ENCODE results near the gene LMBR1.

Gene LMBR1

DNA sequence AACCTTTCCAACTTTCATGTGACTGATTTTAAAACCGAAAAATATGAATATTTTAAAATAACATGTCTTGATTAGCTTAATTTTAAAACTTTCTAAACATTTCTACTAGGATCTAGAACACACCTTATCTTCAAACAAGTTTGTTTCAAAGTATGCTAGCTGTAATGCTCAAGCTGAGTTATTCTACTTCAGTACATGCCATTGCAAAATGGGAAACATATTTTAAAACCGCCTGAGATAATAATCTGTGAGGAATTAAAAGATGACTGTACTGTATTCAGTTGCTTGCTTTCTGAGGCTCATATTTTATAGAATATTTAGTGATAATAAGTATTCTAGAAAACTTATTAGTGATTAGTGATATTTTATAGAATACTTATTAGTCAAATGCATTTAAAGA lies 99.6 kb downstream of the LMBR1 start:
- no peak for DNase-seq (ENCODE audit: low read depth in 2 of 2)

DNA sequence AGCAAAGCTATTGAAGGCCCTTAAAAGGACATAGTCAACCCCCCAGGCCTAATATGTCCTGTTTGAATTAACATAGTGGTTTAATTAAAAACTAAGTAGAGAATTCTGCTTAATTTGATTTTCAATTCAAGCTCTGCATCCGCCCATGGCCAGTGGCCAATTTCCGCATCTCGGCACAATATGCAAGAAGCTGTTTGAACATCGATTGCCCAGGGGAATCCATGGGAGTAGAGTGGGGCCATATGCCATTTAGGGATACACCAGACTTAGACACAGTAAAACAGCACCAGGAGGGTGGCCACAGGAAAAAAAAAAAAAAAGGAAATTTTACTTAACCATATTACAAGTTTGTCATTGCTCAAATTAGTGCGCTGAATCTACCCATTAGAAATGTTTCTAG lies 100.4 kb downstream of the LMBR1 start:
- no peak for DNase-seq (ENCODE audit: low read depth in 2 of 2)

DNA sequence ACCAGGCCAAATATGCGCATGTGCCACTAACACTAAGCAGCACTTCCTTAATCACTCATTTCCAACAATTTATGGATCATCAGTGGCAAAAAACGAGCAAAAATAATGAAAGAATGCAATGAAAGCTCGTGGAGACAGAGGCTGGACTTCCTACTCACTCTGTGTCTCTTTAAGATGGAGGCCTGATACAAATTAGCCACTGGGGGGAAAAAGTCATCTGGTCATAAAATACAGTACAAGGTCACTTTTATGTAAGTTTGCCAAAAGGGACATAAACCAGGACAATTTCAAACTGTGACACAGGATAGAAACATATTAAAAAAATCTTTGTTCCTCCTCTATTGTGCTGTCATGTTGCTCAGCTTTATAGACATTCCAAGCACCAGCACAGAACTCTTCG lies 101.7 kb downstream of the LMBR1 start:
- no peak for DNase-seq (ENCODE audit: low read depth in 2 of 2)

DNA sequence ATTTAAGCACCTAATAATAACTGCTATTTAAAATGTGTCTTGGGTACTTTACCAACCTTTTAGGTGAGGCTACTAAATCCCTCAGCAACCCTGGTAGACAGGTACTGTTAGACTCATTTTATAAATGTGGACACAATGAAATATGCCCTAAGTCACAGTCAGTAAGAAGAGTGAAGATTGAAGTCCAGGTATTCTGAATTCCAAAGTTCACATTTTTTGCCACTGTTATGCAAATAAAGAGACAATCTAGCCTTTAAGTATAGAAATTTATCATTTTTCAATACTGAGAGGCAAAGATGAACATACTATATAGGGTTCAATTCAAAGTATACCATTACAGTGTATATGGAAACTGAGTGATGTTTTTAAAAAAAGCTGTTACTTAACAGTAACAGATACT lies 102.7 kb downstream of the LMBR1 start:
- no peak for DNase-seq (ENCODE audit: low read depth in 2 of 2)

DNA sequence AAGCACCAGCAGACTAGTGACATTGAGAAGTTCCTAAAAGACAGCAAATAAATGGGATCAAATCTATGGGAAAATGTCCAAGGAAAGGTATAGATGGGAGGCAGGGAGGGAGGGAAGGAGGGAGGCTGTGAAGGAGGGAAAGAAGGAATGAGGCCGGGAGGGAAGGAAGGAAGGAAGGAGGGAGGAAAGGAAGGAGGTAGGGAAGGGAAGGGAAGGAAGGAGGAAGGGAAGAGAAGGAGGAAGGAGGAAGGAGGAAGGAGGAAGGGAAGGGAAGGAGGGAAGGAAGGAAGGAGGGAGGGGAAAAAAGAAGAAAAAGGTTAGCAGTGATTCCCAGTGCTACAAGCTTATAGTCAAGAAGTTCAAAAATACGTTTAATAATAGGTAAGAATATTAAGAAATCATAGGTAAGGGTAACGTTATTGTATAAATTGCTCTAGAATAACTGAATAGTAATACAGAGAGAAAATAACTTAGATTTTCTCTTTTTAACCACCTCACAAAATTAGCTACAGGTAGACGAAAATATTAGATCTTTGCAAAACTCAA lies 106.9 kb downstream of the LMBR1 start:
- DNase-seq (ENCODE audit: low read depth in 2 of 2), result no peak

DNA sequence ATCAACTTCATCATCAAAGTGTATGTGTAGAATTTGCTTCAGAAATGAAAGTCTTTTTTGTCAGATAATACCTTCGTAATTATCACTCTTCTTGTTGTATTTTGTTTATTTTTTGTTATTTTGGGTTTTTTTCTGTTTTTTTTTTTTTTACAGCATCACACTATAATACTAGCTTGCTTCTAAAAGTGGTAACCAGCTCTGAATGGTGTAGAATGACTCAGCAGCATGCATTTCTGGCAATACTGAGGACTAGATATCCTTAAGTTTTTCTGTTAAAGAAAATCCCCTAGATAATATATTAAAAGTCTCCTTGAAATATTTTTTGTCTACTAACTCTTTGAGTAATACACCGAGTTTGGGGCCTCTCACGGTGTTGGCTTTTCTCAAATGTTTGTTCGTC lies 109.1 kb downstream of the LMBR1 start:
- DNase-seq (ENCODE audit: low read depth in 2 of 2), result no peak

DNA sequence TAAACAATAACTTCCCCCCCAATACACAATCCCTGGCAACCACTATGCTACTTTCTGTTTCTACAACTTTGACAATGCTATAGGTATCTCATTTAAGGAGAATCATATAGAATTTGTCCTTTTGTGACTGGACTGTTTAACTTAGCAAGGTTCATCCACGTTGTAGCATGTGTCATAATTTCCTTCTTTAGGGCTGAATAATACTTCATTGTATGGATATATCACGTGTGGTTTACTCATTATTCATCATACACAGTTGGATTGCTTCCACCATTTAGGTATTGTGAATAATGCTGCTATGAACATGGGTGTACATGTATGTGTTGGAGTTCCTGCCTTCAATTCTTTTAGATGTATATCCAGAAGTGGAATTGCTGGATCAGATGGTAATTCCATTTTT lies 111.0 kb downstream of the LMBR1 start:
- DNase-seq (ENCODE audit: low read depth in 2 of 2), result no peak

DNA sequence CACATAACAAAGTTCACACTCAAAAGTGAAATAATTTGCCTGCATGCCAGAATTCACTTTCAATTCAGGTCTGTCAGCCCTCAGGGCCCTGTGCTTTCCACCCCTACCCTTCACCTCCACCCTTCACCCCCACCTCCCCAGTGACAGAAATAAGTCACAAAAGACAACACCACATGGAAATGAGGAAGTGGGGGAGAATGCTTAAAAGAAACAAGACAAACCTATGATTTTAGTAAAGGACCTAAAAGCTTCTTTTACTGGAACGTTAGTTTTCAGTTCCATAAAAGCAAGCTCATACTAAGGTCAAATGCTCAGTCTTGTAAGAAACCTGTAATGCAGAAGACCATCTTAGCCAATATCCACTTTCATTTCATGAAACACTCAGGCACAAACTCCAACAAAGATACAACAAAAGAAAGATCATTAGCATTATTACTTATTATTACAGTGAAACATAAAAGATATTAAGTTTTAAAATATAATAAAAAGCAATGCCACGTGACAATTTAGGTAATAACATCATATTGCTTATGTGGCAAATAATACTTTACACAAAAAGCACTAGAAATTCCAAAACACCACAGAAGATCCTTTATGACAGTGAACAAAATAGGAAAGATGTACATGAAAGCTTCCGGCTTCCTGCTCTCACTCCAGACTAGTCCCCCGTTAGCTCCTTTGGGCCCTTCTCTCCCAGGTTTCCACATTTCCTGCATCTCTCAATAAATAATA lies 112.1 kb downstream of the LMBR1 start:
- no peak for DNase-seq (ENCODE audit: low read depth in 2 of 2)

DNA sequence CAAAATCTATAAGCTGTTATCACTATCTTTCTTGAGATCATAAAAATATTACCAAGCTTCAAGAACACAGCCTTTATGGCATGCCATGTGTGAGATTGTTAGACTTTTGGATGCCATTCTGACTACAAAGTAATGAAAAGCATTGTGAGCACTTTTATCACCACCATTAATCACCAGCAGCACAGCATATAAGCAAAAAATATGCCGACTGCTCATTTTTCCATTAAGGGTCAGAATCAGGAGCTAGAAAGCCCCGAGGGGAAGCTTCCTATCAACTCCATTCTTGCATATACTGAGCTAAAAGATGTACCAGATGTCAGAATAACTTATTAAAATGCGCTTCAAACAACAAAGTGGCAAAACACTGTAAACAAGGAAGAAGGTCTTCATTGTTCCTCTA lies 114.3 kb downstream of the LMBR1 start:
- DNase-seq (ENCODE audit: low read depth in 2 of 2), result no peak

DNA sequence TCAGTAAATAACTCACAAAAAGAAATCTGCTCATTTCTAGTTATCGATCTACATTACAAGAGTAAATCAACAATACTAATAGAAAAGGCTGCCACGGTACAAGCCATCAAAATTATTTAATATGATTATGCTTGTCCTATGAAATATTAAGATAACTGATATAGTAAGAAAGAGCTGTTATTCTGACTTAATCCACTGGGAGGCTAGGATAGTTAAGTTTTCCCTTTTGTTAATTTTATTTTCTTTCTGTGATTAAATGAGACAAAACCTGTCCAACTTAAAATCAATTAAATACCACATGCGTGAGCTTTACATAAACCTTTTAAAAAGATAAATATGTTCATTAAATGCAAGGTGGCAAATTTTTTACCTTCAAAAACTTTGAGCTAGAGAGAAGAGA lies 114.8 kb downstream of the LMBR1 start:
- DNase-seq (ENCODE audit: low read depth in 2 of 2), result no peak

DNA sequence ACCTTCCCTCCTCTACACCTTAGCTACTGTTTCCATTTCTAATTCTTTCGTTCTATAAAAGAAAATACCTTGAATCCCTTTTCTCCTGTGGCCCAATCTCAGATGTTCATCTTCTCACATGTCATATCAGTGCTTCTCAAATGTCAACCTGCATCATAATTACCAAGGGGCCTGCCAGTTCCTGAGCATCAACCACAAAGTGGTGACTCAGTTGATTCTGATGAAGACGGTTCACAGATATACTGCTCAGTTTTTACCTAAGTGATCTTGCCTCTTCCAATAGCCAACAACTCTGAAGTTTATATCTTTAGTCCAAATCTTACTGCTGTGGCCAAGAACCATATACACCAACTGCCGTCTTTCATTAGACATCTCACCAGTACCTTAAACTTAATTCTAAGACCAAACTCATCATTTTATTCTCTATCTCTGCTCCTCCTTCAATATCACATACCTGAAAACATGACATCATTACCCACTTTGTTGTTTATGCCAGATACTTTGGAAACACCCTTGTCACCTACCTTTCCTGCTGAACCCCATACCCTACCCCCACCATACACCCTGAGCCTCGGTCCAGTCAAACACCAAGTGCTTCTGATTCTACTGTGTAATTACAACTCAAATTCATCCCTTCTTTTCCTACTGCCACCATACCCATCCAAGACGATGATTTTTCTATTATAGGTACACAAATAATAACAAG lies 115.5 kb downstream of the LMBR1 start:
- DNase-seq (ENCODE audit: low read depth in 2 of 2), result no peak

DNA sequence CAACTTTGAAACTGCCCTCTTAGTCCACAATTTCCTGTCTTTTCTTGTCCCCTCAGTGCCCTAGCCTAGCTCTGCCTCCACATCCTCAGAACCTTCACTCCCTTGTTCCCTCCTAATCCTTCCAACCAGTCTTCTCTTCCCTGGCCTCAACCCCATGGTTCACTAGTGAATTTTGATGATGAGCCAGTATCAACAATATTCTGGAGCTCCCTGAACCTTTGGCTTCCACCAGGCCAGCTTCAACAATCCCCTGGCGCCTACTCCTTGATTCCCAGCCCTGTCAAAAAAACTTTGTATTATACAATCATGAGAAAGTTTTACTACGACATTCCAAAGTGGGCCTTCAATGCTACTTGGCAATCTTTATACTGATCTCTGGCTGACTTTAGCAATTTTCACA lies 116.5 kb downstream of the LMBR1 start:
- no peak for DNase-seq (ENCODE audit: low read depth in 2 of 2)

DNA sequence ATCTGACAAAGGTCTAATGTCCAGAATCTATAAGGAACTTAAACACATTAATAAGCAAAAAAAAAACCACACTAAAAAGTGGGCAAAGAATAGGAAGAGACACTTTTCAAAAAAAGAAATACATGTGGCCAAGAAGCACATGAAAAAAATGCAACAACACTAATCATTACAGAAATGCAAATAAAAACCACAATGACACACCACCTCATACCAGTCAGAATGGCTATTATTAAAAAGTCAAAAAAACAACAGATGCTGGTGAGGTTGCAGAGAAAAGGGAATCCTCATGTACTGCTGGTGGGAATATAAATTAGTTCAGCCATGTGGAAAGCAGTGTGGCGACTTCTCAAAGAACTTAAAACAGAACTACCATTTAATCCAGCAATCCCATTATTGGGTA lies 119.0 kb downstream of the LMBR1 start:
- DNase-seq (ENCODE audit: low read depth in 2 of 2), result no peak

DNA sequence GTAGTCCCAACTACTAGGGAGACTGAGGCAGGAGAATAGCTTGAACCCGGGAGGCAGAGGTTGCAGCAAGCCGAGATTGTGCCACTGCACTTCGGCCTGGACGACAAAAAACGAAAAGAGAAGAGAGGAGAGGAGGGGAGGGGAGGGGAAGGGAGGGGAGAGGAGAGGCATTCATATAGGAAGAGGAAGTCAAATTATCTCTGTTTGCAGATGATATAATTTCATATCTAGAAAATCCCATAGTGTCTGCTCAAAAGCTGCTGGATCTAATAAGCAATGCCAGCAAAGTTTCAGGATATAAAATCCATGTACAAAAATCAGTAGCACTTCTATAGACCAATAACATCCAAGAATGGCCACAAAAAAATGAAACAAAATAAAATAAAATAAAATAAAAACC lies 120.3 kb downstream of the LMBR1 start:
- DNase-seq (ENCODE audit: low read depth in 2 of 2), result no peak

DNA sequence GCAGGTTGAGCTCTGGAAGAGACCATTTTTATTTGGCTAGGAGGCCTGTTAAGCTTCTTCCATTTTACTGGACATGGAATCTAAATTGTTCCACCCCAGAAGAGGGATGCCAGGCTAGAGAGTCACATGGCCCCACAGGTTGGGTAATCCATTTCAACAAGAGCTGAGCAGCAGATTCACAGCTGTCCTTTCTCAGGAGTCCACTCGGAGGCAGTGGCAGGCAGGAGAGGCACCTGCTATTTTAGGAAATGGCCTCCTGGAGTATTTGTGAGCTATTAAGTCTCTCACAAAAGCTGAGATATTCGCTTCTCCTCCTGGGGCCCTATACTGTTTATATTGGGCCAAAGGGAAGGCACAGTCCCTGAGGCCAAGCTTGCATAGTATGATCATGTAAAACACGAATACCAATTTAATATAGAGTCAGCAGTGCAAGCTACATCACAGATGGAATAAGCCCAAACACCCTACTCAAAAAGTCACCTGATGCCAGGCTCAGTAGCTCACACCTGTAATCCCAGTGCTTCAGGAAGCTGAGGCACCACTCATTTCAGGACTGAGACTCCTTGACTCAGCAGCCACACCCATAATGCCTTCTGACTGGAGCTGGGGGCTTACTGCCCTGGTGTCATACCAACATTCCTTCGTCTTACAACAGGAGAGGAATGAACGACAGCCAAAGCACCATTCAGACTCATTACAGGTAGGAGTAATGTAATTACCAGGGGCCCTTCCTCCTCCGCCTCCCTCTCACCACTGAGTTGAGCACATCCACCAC lies 124.1 kb downstream of the LMBR1 start:
- DNase-seq (ENCODE audit: low read depth in 2 of 2), result no peak

DNA sequence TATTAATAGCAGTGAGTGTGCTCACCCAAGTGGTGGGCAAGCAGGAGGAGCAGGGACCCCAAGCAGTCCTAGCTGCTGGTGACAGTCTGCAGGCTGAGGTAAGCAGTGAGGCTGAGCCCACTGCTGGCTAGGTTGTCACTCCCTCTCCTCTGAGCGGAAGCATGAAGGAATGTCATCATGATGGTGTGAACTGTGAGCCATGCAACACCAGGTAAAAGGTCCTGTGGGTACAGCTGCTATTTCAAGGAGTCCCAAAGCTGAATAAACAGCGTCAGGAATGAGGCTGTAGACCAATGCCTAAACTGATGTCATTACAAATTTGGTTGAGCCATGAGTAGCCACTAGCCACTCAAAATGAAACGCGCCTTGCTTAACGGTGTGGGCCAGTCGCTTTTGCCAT lies 126.3 kb downstream of the LMBR1 start:
- no peak for DNase-seq (ENCODE audit: low read depth in 2 of 2)

DNA sequence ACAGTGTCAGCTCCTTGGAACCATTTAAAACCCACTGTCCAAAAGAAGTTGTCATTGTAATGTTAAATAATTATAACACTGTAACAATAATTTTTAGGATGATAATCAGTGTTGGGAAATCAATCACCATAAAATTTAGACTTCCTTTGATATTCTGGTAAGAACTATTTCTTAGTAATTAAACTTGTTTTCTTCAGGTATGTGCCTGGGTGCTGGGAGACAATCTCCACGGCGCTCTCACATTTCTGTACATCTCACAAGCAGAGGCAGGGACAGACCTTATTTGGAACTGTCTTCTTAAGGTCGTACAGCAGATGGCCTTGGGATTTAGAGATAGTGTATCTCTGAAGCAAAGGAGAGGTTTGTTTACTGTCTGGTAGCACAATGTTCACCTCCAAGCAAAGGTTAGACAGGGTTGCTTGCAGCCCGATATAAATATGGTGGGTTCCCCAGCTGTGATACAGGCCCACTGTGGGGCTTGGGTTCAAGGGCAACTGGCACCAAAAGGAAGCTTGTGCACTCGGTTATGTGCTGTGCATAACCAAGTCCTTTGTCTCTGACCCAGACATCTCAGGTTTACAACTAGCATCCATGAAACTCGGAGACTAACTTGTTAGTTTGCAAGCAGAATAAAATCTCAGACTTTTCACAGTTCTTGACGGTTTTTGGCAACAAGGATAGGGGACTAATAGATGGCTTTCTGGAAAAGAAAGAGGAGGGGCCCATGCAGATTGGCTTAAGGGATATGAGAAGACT lies 126.9 kb downstream of the LMBR1 start:
- DNase-seq (ENCODE audit: low read depth in 2 of 2), result no peak

DNA sequence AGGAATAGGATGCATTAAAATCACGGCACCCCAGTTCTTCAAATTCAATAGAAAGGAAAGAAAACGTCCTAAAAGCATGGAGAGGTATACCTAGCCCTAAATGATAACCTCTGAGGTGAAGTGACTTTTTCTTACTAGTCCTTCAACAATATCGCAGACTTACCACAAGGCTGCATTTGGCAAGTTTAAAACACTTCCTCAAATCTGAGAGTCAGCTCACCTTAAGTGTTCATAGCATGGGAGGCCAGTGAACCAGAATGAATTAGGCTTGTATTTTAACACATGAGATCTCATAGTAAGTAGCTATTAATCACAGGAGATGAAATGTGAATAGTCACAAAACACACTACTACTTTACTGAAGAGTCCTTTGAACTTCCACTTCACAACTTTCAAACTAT lies 128.2 kb downstream of the LMBR1 start:
- DNase-seq (ENCODE audit: low read depth in 2 of 2), result no peak

DNA sequence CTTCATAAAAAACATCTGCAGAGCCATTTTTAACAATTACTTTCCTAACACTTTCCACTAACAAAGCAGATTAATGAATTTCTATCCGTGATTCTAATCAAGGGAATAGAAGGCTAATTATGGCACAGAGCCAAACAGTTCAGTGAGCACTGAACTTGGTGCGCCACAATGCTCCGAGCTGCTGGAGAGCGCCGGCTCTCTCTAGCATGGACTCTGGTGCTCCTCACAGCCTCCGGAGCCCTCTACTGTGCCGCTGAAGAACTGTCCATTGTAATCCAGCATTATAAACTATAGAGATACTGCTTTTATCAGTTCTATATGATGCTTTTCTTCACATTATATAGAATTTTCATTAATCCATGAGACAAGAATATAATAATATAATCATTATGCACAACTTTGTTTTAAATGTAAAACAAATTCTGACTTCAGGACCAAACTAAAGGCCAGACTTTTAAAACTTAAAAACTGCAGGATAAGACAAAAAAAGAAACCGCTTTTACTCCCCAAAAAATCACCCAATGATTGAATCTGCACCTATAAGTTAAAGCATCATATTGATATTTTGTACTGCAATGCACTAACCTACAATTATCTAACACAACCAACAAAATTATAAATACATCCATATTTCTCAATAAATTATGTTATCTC lies 128.8 kb downstream of the LMBR1 start:
- no peak for DNase-seq (ENCODE audit: low read depth in 2 of 2)

DNA sequence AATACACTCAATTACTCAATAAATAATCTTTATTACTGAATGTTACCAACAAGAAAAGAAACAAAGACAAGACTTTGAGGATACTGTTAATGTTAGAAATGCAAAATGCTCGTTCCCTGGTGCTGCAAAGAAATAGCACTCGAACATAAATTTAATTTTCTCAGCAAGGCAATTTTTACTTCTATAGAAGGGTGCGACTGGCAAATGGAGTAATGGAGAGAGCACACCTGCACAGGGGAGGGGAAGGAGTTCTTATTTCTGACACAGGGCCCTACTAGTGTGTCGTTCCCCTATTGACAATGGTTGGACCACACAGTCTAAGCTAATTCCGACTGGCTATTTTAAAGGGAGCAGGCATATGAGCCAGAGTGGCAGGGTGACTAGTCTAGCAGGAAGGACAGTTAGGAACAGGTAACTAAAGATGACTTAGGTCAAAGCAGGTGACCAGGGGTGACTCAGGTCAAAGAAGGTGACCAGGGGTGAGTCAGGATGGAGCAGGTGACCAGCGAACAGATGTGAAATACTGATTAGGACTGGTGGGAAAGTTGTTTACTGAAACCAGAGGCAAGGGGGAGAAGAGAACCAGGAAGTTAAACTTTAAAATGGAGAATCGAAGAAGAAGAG lies 133.3 kb downstream of the LMBR1 start:
- no peak for DNase-seq (ENCODE audit: low read depth in 2 of 2)

DNA sequence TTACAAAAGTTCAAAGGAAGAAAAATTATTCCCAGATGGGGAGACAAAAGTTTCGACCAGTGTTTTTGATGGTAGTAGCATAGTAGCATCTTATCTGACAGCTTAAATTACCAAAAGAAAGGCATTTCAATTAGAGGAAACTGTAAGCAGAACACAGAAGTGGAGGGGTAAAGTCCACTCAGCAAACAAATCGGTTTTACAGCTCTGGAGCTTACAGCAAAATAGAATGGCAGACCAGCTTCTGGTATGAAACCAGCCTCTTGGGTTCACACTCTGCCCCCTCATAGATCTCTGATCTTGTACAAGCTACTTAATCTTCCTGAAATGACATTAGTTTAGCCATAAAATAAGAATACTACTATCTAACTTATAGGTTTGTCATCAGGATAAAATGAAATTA lies 133.8 kb downstream of the LMBR1 start:
- no peak for DNase-seq (ENCODE audit: low read depth in 2 of 2)
